ENCODE results near the gene PHF21B. TPM values are rescaled to one million over a fixed set of nuclear protein-coding genes. Genes with fewer than 3 reads are reported as not detected.
A peak's percentile ranks its signal among the peaks of the same experiment; 100 is the strongest.

Gene PHF21B
- total and polyA plus RNA-seq, 8 donors = 0.24 to 1.4 (median 1.1) TPM; not detected in 1

DNA sequence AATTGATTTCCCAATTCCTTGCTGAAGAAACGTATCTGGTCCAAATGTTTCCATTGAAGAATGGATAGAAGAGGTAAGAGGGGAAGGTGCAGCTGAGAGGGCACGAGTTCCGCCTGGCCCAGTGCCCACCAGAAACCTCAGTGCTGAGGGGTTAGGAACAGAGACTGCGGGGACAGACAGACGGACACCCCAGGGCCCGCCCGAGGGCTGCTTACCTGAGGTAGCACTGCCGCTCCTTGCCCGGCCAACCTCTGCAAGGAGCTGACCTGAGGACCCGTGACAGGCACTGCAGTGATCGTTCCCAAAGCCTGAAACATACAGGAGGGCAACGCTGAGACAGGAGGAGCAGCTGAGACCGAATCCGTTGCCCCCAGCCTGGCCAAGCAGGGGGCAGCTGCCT is 89.6 kb downstream of the PHF21B start:
- ATAC-seq (no peak), DNase-seq (peak in 2 of 4 donors; percentile 27 to 74)
- TF ChIP-seq, protein P1, sequence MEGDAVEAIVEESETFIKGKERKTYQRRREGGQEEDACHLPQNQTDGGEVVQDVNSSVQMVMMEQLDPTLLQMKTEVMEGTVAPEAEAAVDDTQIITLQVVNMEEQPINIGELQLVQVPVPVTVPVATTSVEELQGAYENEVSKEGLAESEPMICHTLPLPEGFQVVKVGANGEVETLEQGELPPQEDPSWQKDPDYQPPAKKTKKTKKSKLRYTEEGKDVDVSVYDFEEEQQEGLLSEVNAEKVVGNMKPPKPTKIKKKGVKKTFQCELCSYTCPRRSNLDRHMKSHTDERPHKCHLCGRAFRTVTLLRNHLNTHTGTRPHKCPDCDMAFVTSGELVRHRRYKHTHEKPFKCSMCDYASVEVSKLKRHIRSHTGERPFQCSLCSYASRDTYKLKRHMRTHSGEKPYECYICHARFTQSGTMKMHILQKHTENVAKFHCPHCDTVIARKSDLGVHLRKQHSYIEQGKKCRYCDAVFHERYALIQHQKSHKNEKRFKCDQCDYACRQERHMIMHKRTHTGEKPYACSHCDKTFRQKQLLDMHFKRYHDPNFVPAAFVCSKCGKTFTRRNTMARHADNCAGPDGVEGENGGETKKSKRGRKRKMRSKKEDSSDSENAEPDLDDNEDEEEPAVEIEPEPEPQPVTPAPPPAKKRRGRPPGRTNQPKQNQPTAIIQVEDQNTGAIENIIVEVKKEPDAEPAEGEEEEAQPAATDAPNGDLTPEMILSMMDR (IDR thresholded peaks at IDR 0.05) = no peak
- H3K27me3 ChIP-seq = peaks cover 0 to 13% of the 10 kb centered on the region in 2 donors
- no peaks in the 10 kb centered on the region for H3K9me3 ChIP-seq
- intact Hi-C loops (cut with DNase I) = no loop called here
- H3K36me3 ChIP-seq = no peaks in the 10 kb centered on the region
- H3K27ac ChIP-seq = no peak overlapping the region
- no peaks in the 10 kb centered on the region for H3K4me1 ChIP-seq
- no peak overlapping the region for H3K4me3 ChIP-seq

DNA sequence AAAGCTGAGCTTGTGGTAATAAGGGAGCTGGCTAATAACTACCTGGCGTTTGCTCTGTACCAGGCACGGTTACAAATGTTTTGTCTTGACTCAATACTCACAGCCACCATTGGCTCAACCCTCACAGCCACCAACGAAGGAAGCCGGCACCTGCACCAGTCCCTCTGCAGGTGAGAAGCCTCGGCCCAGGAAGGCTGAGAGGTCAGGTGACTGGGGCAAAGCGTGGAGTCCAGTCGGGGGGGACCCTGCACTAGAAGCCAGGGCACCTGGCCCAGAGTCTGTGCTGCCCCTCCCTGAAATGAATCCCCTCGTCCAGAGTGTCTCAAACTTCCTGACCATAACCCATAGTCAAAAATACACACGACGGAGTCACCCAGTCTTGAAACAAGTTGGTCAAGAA is 90.1 kb downstream of the PHF21B start:
- DNase-seq (peak in 2 of 4 donors; percentile 13 to 37), ATAC-seq (no peak)
- intact Hi-C loops (cut with DNase I) = no loop called here
- Histone ChIP-seq H3K36me3 (no peaks in the 10 kb centered on the region), H3K27ac (no peak overlapping the region), H3K4me3 (no peak overlapping the region), H3K9me3 (no peaks in the 10 kb centered on the region), H3K27me3 (peaks cover 0 to 13% of the 10 kb centered on the region in 2 donors), H3K4me1 (no peaks in the 10 kb centered on the region)
- TF ChIP-seq, protein P1 (IDR thresholded peaks at IDR 0.05) = no peak

DNA sequence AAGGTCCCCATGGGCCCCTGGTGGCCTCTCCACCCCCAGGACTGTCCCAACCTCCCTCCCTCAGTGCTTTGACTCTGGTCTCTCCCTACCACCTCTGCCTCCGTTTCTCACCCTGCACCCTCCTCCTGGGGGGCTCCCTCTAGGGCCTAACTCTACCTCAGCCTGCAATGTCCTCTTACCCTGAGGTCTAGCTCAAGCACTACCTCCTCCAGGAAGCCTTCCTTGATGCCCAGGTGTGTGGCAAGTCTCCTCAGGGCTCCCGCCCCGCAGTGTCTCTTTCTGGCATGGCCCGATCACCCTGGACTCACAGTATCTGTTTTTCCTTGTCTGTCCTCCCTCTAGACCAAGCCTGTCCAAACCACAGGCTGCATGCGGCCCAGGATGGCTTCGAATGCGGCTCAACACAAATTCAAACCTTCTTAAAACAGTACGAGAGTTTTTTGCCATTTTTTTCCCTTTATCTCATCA is 90.8 kb downstream of the PHF21B start:
- Histone ChIP-seq H3K4me3 (no peak overlapping the region), H3K36me3 (no peaks in the 10 kb centered on the region), H3K9me3 (no peaks in the 10 kb centered on the region), H3K27me3 (peaks cover 0 to 13% of the 10 kb centered on the region in 2 donors), H3K27ac (no peak overlapping the region), H3K4me1 (no peaks in the 10 kb centered on the region)
- intact Hi-C loops (cut with DNase I) = no loop called here
- no peak for DNase-seq
- TF ChIP-seq, protein P1 (IDR thresholded peaks at IDR 0.05) = no peak
- no peak for ATAC-seq

DNA sequence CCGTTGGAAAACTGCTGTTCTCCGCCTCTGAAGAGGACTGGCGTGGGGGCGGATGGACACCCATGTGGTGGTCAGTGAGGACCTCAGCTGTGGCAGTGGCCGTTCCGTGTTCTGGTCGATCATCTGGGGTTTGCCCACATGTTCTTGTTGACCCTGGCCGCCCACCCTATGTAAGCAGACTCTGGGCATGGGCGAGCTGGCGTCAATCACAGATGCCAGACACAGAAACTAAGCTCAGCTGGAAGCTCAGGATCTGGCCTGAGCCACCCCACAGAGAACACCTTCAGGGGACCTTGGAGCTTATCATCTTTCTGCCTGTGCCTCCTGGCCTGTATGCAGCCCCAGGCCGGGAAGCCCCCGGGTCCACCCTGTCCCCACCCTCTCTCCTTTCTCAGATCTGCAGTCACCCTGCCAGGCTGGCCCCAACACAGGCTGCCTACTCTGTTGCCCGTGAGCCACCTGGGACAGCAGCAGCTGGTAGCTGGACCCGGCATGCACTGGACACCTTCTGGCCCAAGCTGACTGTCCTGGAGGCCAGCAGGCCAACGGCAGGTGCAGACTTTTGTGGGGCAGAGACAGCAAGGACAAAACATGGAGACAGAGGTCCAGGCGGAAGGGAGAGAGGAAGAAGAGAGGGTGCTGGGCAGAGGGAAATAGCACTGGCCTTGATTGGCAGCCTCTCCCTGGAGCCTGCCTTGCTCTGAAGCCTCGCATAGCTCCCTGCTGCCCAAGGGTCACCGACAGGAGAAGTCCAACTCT is 91.5 kb downstream of the PHF21B start:
- no peaks in the 10 kb centered on the region for H3K9me3 ChIP-seq
- peaks cover 0 to 16% of the 10 kb centered on the region in 2 donors for H3K27me3 ChIP-seq
- no peak for ATAC-seq
- peak in 2 of 4 donors; percentile 22 to 52 for DNase-seq
- no peak overlapping the region for H3K4me3 ChIP-seq
- no peaks in the 10 kb centered on the region for H3K4me1 ChIP-seq
- H3K27ac ChIP-seq = no peak overlapping the region
- H3K36me3 ChIP-seq = no peaks in the 10 kb centered on the region
- TF ChIP-seq, protein P1 (IDR thresholded peaks at IDR 0.05) = no peak
- intact Hi-C loops (cut with DNase I) = no loop called here

DNA sequence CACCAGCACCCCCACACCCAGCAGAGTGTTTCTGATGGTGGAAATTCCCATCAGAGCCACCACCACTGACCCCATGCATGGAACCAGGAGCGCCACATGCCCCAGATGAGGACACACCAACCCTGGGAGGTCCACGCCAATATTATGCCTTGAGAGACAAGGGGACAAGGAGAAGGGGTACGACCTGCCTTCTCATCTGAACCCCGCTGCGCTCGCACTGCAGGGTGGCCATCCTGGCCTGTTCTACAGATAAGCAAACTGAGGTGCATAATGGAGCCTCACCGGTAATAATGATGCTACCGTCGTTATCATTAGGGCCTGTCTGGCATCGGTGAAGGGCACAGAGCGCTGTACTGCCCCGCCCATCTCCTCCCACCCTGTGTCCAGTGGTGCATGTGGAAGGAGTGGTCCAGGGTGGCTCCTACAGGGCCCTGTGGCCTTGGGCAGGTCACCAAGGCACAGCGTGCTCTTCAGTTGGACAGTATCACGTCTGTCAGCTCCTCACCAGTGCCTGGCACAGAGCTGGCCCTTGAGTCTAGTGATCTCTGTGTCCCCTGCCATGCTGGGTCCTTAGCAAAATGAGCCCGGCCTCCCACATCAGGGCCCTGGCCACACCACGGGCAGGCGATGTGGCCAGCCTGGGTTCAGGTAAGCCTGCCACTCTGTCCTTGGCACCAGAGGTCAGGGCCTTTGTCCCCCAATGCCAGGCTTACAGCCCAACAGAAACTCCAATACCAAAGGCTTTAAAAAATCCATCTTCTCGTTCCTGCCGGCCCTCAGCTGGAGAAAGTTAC is 92.2 kb downstream of the PHF21B start:
- Histone ChIP-seq H3K4me1 (no peaks in the 10 kb centered on the region), H3K27me3 (peaks cover 0 to 23% of the 10 kb centered on the region in 2 donors), H3K4me3 (no peak overlapping the region), H3K36me3 (no peaks in the 10 kb centered on the region), H3K9me3 (no peaks in the 10 kb centered on the region), H3K27ac (no peak overlapping the region)
- TF ChIP-seq, protein P1 (IDR thresholded peaks at IDR 0.05) = no peak
- ATAC-seq (no peak), DNase-seq (peak in 2 of 4 donors; percentile 18 to 45)
- intact Hi-C loops (cut with DNase I) = no loop called here
